GM23338 (cell line): ENCODE results near the gene ST8SIA4. TPM values are rescaled to one million over a fixed set of nuclear protein-coding genes. Genes with fewer than 3 reads are reported as not detected.

Source experiments
- ATAC-seq: fragments of 200-7000 bp; cut with Tn5 transposase; 3 replicates; pipeline ENCODE4 v1.9.1; 2020
- DNase-seq: peaks from one replicate; pipeline ENCODE4 v3.0.0-alpha.2; 2015; ENCODE audit warnings: low spot score
- H2AFZ ChIP-seq: fragments of 200-600 bp; sonication (generic); 2 replicates; pipeline ENCODE4 v1.8.0; 2016; ENCODE audit warnings: antibody characterized with exemption, mild to moderate bottlenecking, moderate library complexity
- H3F3A ChIP-seq: fragments of 200-600 bp; sonication (generic); replicated peaks from 2 replicates; pipeline ENCODE4 v1.8.0; 2017; ENCODE audit warnings: antibody characterized with exemption, mixed run types, low read depth
- H3K27ac ChIP-seq: fragments of 200-600 bp; sonication (generic); 2 replicates; pipeline ENCODE4 v1.6.1; 2016; ENCODE audit warnings: low read depth
- H3K27me3 ChIP-seq: fragments of 200-600 bp; sonication (generic); 2 replicates; pipeline ENCODE4 v1.8.0; 2016; ENCODE audit warnings: mild to moderate bottlenecking, mixed run types, moderate library complexity; ENCODE audit not compliant: insufficient read depth
- H3K36me3 ChIP-seq: fragments of 200-600 bp; sonication (generic); 2 replicates; pipeline ENCODE4 v1.8.0; 2016; ENCODE audit warnings: mild to moderate bottlenecking; ENCODE audit not compliant: insufficient read depth
- H3K4me1 ChIP-seq: fragments of 200-600 bp; sonication (generic); 2 replicates; pipeline ENCODE4 v1.8.0; 2016; ENCODE audit warnings: mild to moderate bottlenecking, moderate library complexity; ENCODE audit not compliant: insufficient read depth
- H3K4me2 ChIP-seq: fragments of 200-600 bp; sonication (generic); 2 replicates; pipeline ENCODE4 v1.7.1; 2017; ENCODE audit warnings: mixed run types
- H3K4me3 ChIP-seq: fragments of 200-600 bp; sonication (generic); 2 replicates; pipeline ENCODE4 v1.6.1; 2016; ENCODE audit warnings: mixed run types
- H3K79me2 ChIP-seq: fragments of 200-600 bp; sonication (generic); replicated peaks from 2 replicates; pipeline ENCODE4 v1.8.0; 2017; ENCODE audit warnings: mild to moderate bottlenecking; ENCODE audit not compliant: insufficient read depth
- H3K9me2 ChIP-seq: fragments of 200-600 bp; sonication (generic); 2 replicates; pipeline ENCODE4 v1.8.0; 2017; ENCODE audit not compliant: insufficient read depth
- H4K20me1 ChIP-seq: fragments of 200-600 bp; sonication (generic); replicated peaks from 2 replicates; pipeline ENCODE4 v1.8.0; 2017; ENCODE audit warnings: mild to moderate bottlenecking; ENCODE audit not compliant: insufficient read depth
- H3K27ac Mint-ChIP-seq: 2 replicates; pipeline ENCODE4 v1.8.0; 2020; ENCODE audit warnings: inconsistent platforms, mild to moderate bottlenecking, moderate library complexity, mixed read lengths
- H3K27me3 Mint-ChIP-seq: 3 replicates; pipeline ENCODE4 v1.8.0; 2022; ENCODE audit warnings: low read depth, mild to moderate bottlenecking, moderate library complexity, mixed read lengths, inconsistent platforms; ENCODE audit not compliant: insufficient read depth, poor library complexity
- H3K36me3 Mint-ChIP-seq: 3 replicates; pipeline ENCODE4 v1.8.0; 2021; ENCODE audit warnings: low read depth, mild to moderate bottlenecking, inconsistent platforms, moderate library complexity, mixed read lengths
- H3K4me1 Mint-ChIP-seq: 3 replicates; pipeline ENCODE4 v1.8.0; 2020; ENCODE audit warnings: mild to moderate bottlenecking, inconsistent platforms, mixed read lengths
- H3K4me3 Mint-ChIP-seq: 3 replicates; pipeline ENCODE4 v1.8.0; 2021; ENCODE audit warnings: moderate library complexity, mild to moderate bottlenecking, inconsistent platforms, mixed read lengths
- H3K9me3 Mint-ChIP-seq: 3 replicates; pipeline ENCODE4 v1.8.0; 2020; ENCODE audit warnings: moderate library complexity, mild to moderate bottlenecking, inconsistent platforms, mixed read lengths
- CREB1 ChIP-seq: fragments of 250-450 bp; sonication (Bioruptor Pico); IDR thresholded peaks from 2 replicates; pipeline ENCODE4 v1.5.0; 2020; ENCODE audit warnings: low read depth, mild to moderate bottlenecking, moderate library complexity
- CTCF ChIP-seq, 2 experiments: fragments of 200-600 bp in 1 of 2; sonication (generic) in 1 of 2; conservative IDR thresholded peaks; 2 replicates each; pipeline versions ENCODE4 v1.5.1 to v1.6.1; 2016 to 2017; ENCODE audit warnings: antibody characterized with exemption in 2 of 2, low read depth in 2 of 2, mild to moderate bottlenecking in 2 of 2, moderate library complexity in 1 of 2
- ETS1 ChIP-seq: IDR thresholded peaks from 2 replicates; pipeline ENCODE4 v1.6.1; 2016; ENCODE audit warnings: antibody characterized with exemption
- EZH2 ChIP-seq: fragments of 200-600 bp; sonication (generic); IDR thresholded peaks from one replicate; pipeline ENCODE4 v1.8.0; 2017; ENCODE audit warnings: antibody characterized with exemption, mild to moderate bottlenecking, low read depth; ENCODE audit not compliant: unreplicated experiment
- EZH2phosphoT487 ChIP-seq: fragments of 200-600 bp; sonication (generic); IDR thresholded peaks from one replicate; pipeline ENCODE4 v1.8.1; 2018; ENCODE audit warnings: antibody characterized with exemption; ENCODE audit not compliant: unreplicated experiment
- JUNB ChIP-seq: IDR thresholded peaks from one replicate; pipeline ENCODE4 v1.6.1; 2016; ENCODE audit warnings: antibody characterized with exemption; ENCODE audit not compliant: unreplicated experiment
- NANOG ChIP-seq: IDR thresholded peaks from 2 replicates; pipeline ENCODE4 v1.6.1; 2016; ENCODE audit warnings: antibody characterized with exemption, borderline replicate concordance
- POLR2AphosphoS5 ChIP-seq: IDR thresholded peaks from 2 replicates; pipeline ENCODE4 v1.6.1; 2016; ENCODE audit warnings: antibody characterized with exemption, low read depth
- REST ChIP-seq: IDR thresholded peaks from one replicate; pipeline ENCODE4 v1.6.1; 2018; ENCODE audit warnings: antibody characterized with exemption; ENCODE audit not compliant: unreplicated experiment
- STAT1 ChIP-seq: IDR thresholded peaks from one replicate; pipeline ENCODE4 v1.6.1; 2016; ENCODE audit warnings: antibody characterized with exemption; ENCODE audit not compliant: unreplicated experiment
- ZNF114 ChIP-seq: fragments of 250-450 bp; sonication (Bioruptor Pico); IDR thresholded peaks from 2 replicates; pipeline ENCODE4 v1.5.0; 2020; ENCODE audit warnings: mild to moderate bottlenecking, moderate library complexity
- ZNF331 ChIP-seq: fragments of 250-450 bp; sonication (Bioruptor Pico); IDR thresholded peaks from 2 replicates; pipeline ENCODE4 v1.5.0; 2020; ENCODE audit warnings: low read depth, mild to moderate bottlenecking, moderate library complexity
- ZNF462 ChIP-seq: fragments of 250-450 bp; sonication (Bioruptor Pico); IDR thresholded peaks from 2 replicates; pipeline ENCODE4 v1.5.0; 2020; ENCODE audit warnings: mild to moderate bottlenecking, moderate library complexity
- polyA plus RNA-seq: library from polyadenylated mRNA; unstranded; fragments of >200 nt; fragmentation: Nextera tagmentation; extraction: Ambion mirVana; gene quantifications from 2 replicates; pipeline ENCODE4 v1.2.1, GENCODE V29; 2016
- total RNA-seq: library from RNA; depleted of rRNA; stranded (reverse); fragments of >200 nt; shearing (Covaris generic); gene quantifications from 2 replicates; pipeline ENCODE4 v1.2.3, GENCODE V29; 2014

The ST8SIA4 gene
- total and polyA plus RNA-seq, 2 experiments from 2014 or later: 0.11 to 0.28 TPM

- no peaks in the 10 kb centered on the region for H3K9me2 ChIP-seq
- Mint-ChIP-seq H3K4me1 (no peaks in the 10 kb centered on the region), H3K27ac (no peak overlapping the region), H3K9me3 (no peaks in the 10 kb centered on the region), H3K27me3 (peaks cover 3% of the 10 kb centered on the region), H3K36me3 (no peaks in the 10 kb centered on the region), H3K4me3 (no peak overlapping the region)
- H3K4me2 ChIP-seq: no peak overlapping the region
- no peaks in the 10 kb centered on the region for H4K20me1 ChIP-seq
- H3K27me3 ChIP-seq: no peaks in the 10 kb centered on the region
- no peak overlapping the region for H3K4me3 ChIP-seq
- no peaks in the 10 kb centered on the region for H3K4me1 ChIP-seq
- H2AFZ ChIP-seq: no peak overlapping the region
- H3K27ac ChIP-seq: no peak overlapping the region
- no peak for DNase-seq
- TF ChIP-seq ETS1 (no peak), ZNF331 (no peak), POLR2AphosphoS5 (no peak), REST (no peak), NANOG (no peak), CREB1 (no peak), JUNB (no peak), ZNF462 (no peak), STAT1 (no peak), ZNF114 (CRISPR knock-in tag) (no peak), EZH2 (no peak), EZH2phosphoT487 (no peak), CTCF (conservative IDR thresholded peaks at IDR 0.05; ENCODE audit: low read depth in 2 of 2) (no peak)
- H3F3A ChIP-seq: no peaks in the 10 kb centered on the region
- ATAC-seq: no peak
- no peaks in the 10 kb centered on the region for H3K36me3 ChIP-seq
- H3K79me2 ChIP-seq: no peaks in the 10 kb centered on the region
Measured at GRCh38 chr5:100852988-100853449, 50.1 kb downstream of the ST8SIA4 start.
